HepG2 (cell line): Measurements from ENCODE around the gene F8. TPM values are rescaled to one million over a fixed set of nuclear protein-coding genes. Genes with fewer than 3 reads are reported as not detected.

Experiments
- CERS6 ChIP-seq: sonication (generic); formaldehyde crosslinking; IDR thresholded peaks from 2 replicates; pipeline ENCODE4 v1.5.0; 2020; ENCODE audit warnings: missing genetic modification reagents
- ETV5 ChIP-seq: IDR thresholded peaks from 2 replicates; pipeline ENCODE4 v1.6.1; 2018; ENCODE audit warnings: missing biosample characterization, missing genetic modification reagents, inconsistent platforms, borderline replicate concordance
- FOXP4 ChIP-seq: sonication (generic); formaldehyde crosslinking; IDR thresholded peaks from 2 replicates; pipeline ENCODE4 v1.4.0; 2020; ENCODE audit warnings: missing genetic modification reagents
- HIC2 ChIP-seq: sonication (generic); formaldehyde crosslinking; IDR thresholded peaks from 2 replicates; pipeline ENCODE4 v1.9.0; 2022; ENCODE audit warnings: low read depth, missing genetic modification reagents
- NCOA1 ChIP-seq: sonication (generic); formaldehyde crosslinking; IDR thresholded peaks from 2 replicates; pipeline ENCODE4 v1.9.0; 2021; ENCODE audit warnings: missing genetic modification reagents
- RBM39 ChIP-seq: fragments of 200-400 bp; formaldehyde crosslinking; IDR thresholded peaks from one replicate; pipeline ENCODE4 v1.6.1; 2018; ENCODE audit warnings: antibody characterized with exemption, mild to moderate bottlenecking, low read depth, low read length; ENCODE audit not compliant: poor library complexity, severe bottlenecking
- SOX6 ChIP-seq, 2 experiments: fragments of 450-650 bp in 1 of 2; sonication (generic) in 1 of 2; formaldehyde crosslinking in 1 of 2; IDR thresholded peaks; 2 replicates each; pipeline versions ENCODE4 v1.4.0 to v1.6.1; 2017 to 2020; ENCODE audit warnings: antibody characterized with exemption in 1 of 2, mild to moderate bottlenecking in 1 of 2, missing genetic modification reagents in 1 of 2
- SP4 ChIP-seq: sonication (generic); formaldehyde crosslinking; IDR thresholded peaks from 2 replicates; pipeline ENCODE4 v1.8.1; 2023; ENCODE audit warnings: mild to moderate bottlenecking, missing genetic modification reagents
- TFAP4 ChIP-seq: sonication (generic); IDR thresholded peaks from 2 replicates; pipeline ENCODE4 v1.6.1; 2016; ENCODE audit warnings: low read depth, borderline replicate concordance
- ZC3H4 ChIP-seq: sonication (generic); formaldehyde crosslinking; IDR thresholded peaks from 2 replicates; pipeline ENCODE4 v1.4.0; 2020; ENCODE audit warnings: missing genetic modification reagents, borderline replicate concordance
- ZEB1 ChIP-seq: IDR thresholded peaks from 2 replicates; pipeline ENCODE4 v1.6.1; 2012; ENCODE audit warnings: mild to moderate bottlenecking, low read depth, inconsistent platforms; ENCODE audit not compliant: insufficient replicate concordance
- ZFAT ChIP-seq: sonication (generic); formaldehyde crosslinking; conservative IDR thresholded peaks from 2 replicates; pipeline ENCODE4 v1.8.1; 2023; ENCODE audit warnings: missing genetic modification reagents, inconsistent platforms
- ZFYVE20 ChIP-seq: sonication (generic); formaldehyde crosslinking; IDR thresholded peaks from 2 replicates; pipeline ENCODE4 v1.8.0; 2023; ENCODE audit warnings: low read depth, mild to moderate bottlenecking, moderate library complexity, missing genetic modification reagents, borderline replicate concordance
- ZNF142 ChIP-seq: sonication (generic); formaldehyde crosslinking; IDR thresholded peaks from 2 replicates; pipeline ENCODE4 v1.4.0; 2020; ENCODE audit warnings: missing genetic modification reagents
- ZNF260 ChIP-seq: sonication (generic); formaldehyde crosslinking; IDR thresholded peaks from 2 replicates; pipeline ENCODE4 v1.4.0; 2020; ENCODE audit warnings: missing genetic modification reagents, low read depth, mild to moderate bottlenecking, borderline replicate concordance
- ZNF878 ChIP-seq: sonication (generic); formaldehyde crosslinking; IDR thresholded peaks from 2 replicates; pipeline ENCODE4 v1.8.1; 2023; ENCODE audit warnings: mild to moderate bottlenecking, missing genetic modification reagents, moderate library complexity
- polyA plus RNA-seq, 8 experiments: library from polyadenylated mRNA; depleted of rRNA in 3 of 8; stranded (reverse) in 7 of 8; unstranded in 1 of 8; fragments of >200 nt; fragmentation: Illumina TruSeq in 4 of 8; extraction: Trizol in 4 of 8; gene quantifications; 2 replicates each; pipeline versions ENCODE4 v1.2.1 to v1.2.3, GENCODE V29; 2011 to 2016; ENCODE audit warnings: low read depth in 4 of 8, missing spikeins in 1 of 8, mixed read lengths in 1 of 8; ENCODE audit not compliant: insufficient read depth in 1 of 8
- total RNA-seq, 5 experiments: library from RNA; depleted of rRNA; stranded (reverse); fragments of >200 nt; fragmentation: Illumina TruSeq; extraction: Trizol; gene quantifications; 2 replicates each; pipeline ENCODE4 v1.2.3, GENCODE V29; 2016; ENCODE audit warnings: low read depth in 1 of 5

F8 gene
- total and polyA plus RNA-seq, 2 of the 13 experiments (the other 11 are each of a cell fraction or from before 2014, with no cell fraction given), result 0.29 to 0.61 TPM

GRCh38 chrX:155070975-155071693, 48.6 kb upstream of the F8 start, which contains the start of the genes BRCC3, CMC4 and MTCP1 (continued):
- TF ChIP-seq ZNF142 (CRISPR knock-in tag) (peak; percentile 30; the same call in 1 of the 2 replicates), HIC2 (CRISPR knock-in tag) (no peak), FOXP4 (CRISPR knock-in tag) (no peak), NCOA1 (CRISPR knock-in tag) (no peak), ETV5 (CRISPR knock-in tag) (no peak), TFAP4 (no peak), ZEB1 (no peak), SP4 (CRISPR knock-in tag) (no peak), RBM39 (no peak), ZNF260 (CRISPR knock-in tag) (no peak), CERS6 (CRISPR knock-in tag) (no peak), ZC3H4 (CRISPR knock-in tag) (no peak), SOX6 (IDR thresholded peaks at IDR 0.05) (no peak), SOX6 (CRISPR knock-in tag; IDR thresholded peaks at IDR 0.05) (no peak), ZFAT (no peak), ZFYVE20 (CRISPR knock-in tag) (0 out of 2 replicates have a peak, but pooled peaks have one; percentile 31), ZNF878 (CRISPR knock-in tag) (no peak)
